GM12878 (cell line): ENCODE results near the gene SGIP1. TPM values are rescaled to one million over a fixed set of nuclear protein-coding genes. Genes with fewer than 3 reads are reported as not detected.

ENCODE experiments used
- ATAC-seq: fragments of 200-7000 bp; cut with Tn5 transposase; 3 replicates; pipeline ENCODE4 v1.9.1; 2020; ENCODE audit warnings: mild to moderate bottlenecking, moderate library complexity
- BruUV-seq: library from RNA; stranded (reverse); fragments of 400-500 nt; replicated peaks from 2 replicates; lab custom pipeline; 2021; lab: Mats Ljungman, UMichigan
- CTCF ChIA-PET: fragments of 300-600 bp; sonication (Branson Sonifier 250); formaldehyde crosslinking; extraction: SDS; loops from one replicate; lab custom pipeline; 2021; ENCODE audit warnings: inconsistent platforms; lab: Yijun Ruan, JAX
- POLR2A ChIA-PET: fragments of 350-600 bp; formaldehyde crosslinking; extraction: SDS; loops from one replicate; lab custom pipeline; 2021; ENCODE audit warnings: inconsistent platforms; lab: Charles Lee
- RAD21 ChIA-PET: fragments of 300-600 bp; sonication (Branson Sonifier 250); formaldehyde crosslinking; loops from one replicate; lab custom pipeline; 2023; ENCODE audit warnings: antibody characterized with exemption; ENCODE audit not compliant: unreplicated experiment; lab: Charles Lee
- SMC1A ChIA-PET: fragments of 300-600 bp; sonication (Branson Sonifier 250); formaldehyde crosslinking; loops from one replicate; lab custom pipeline; 2023; ENCODE audit not compliant: unreplicated experiment, uncharacterized antibody; lab: Charles Lee
- DNase-seq: peaks from one replicate; pipeline ENCODE4 v3.0.0-alpha.2; 2011; ENCODE audit warnings: low read depth, low spot score
- FAIRE-seq: peaks from 3 replicates; lab custom pipeline; 2011; peaks lifted over from hg19 to GRCh38; lab: Jason Lieb, UNC
- H2AFZ ChIP-seq: 2 replicates; pipeline ENCODE4 v1.6.0; 2011; ENCODE audit warnings: low read depth, low read length, control low read depth; ENCODE audit not compliant: control insufficient read depth
- H3K27ac ChIP-seq: 2 replicates; pipeline ENCODE4 v1.5.1; 2011; ENCODE audit warnings: control low read depth; ENCODE audit not compliant: control insufficient read depth, insufficient read depth
- H3K27me3 ChIP-seq, 2 experiments: replicated peaks in 1 of 2; 2 replicates each; pipeline versions ENCODE4 v1.6.0 to v1.6.1; 2011; ENCODE audit warnings: low read length in 1 of 2; ENCODE audit not compliant: control insufficient read depth in 2 of 2, insufficient read depth in 2 of 2
- H3K36me3 ChIP-seq, 2 experiments: 2 replicates each; pipeline ENCODE4 v1.5.1; 2011; ENCODE audit warnings: low read length in 1 of 2; ENCODE audit not compliant: control insufficient read depth in 2 of 2, insufficient read depth in 2 of 2
- H3K4me1 ChIP-seq: 2 replicates; pipeline ENCODE4 v1.6.1; 2011; ENCODE audit warnings: mild to moderate bottlenecking, low read length, moderate library complexity, mixed read lengths; ENCODE audit not compliant: control insufficient read depth, insufficient read depth
- H3K4me2 ChIP-seq: 2 replicates; pipeline ENCODE4 v1.6.0; 2011; ENCODE audit warnings: control low read depth; ENCODE audit not compliant: control insufficient read depth, insufficient read depth
- H3K4me3 ChIP-seq: fragments of 200-600 bp; sonication (generic); 2 replicates; pipeline ENCODE4 v1.5.1; 2016
- H3K79me2 ChIP-seq: 2 replicates; pipeline ENCODE4 v1.6.0; 2011; ENCODE audit warnings: low read length; ENCODE audit not compliant: control insufficient read depth, insufficient read depth
- H3K9ac ChIP-seq: 2 replicates; pipeline ENCODE4 v1.8.0; 2011; ENCODE audit warnings: low read length, control low read depth, mixed read lengths; ENCODE audit not compliant: control insufficient read depth, insufficient read depth
- H3K9me3 ChIP-seq: replicated peaks from 3 replicates; pipeline ENCODE4 v1.5.1; 2011; ENCODE audit warnings: mild to moderate bottlenecking, low read length; ENCODE audit not compliant: control insufficient read depth, insufficient read depth
- H4K20me1 ChIP-seq: 2 replicates; pipeline ENCODE4 v1.6.0; 2011; ENCODE audit not compliant: control insufficient read depth, insufficient read depth
- BCL11A ChIP-seq: IDR thresholded peaks from 2 replicates; pipeline ENCODE4 v1.6.1; 2011; ENCODE audit warnings: low read depth, low read length
- CBFB ChIP-seq: IDR thresholded peaks from 2 replicates; pipeline ENCODE4 v1.6.1; 2016; ENCODE audit warnings: antibody characterized with exemption, low read depth
- EGR1 ChIP-seq, 2 experiments: IDR thresholded peaks; 1 replicate in 1 of 2; 2 replicates in 1 of 2; pipeline ENCODE4 v1.6.1; 2011 to 2012; ENCODE audit warnings: low read depth in 2 of 2, low read length in 2 of 2, borderline replicate concordance in 1 of 2, mild to moderate bottlenecking in 1 of 2, moderate library complexity in 1 of 2
- ESRRA ChIP-seq: IDR thresholded peaks from 2 replicates; pipeline ENCODE4 v1.6.1; 2012; ENCODE audit warnings: mild to moderate bottlenecking, low read length, improper control_type of control experiment
- ETV6 ChIP-seq, 2 experiments: fragments of 450-650 bp in 1 of 2; IDR thresholded peaks in 1 of 2; conservative IDR thresholded peaks in 1 of 2; 2 replicates each; pipeline ENCODE4 v1.6.1; 2014; ENCODE audit warnings: antibody characterized with exemption in 1 of 2, borderline replicate concordance in 1 of 2, low read depth in 1 of 2, mild to moderate bottlenecking in 1 of 2, moderate library complexity in 1 of 2
- GATAD2B ChIP-seq: fragments of 450-650 bp; conservative IDR thresholded peaks from 2 replicates; pipeline ENCODE4 v1.6.1; 2017; ENCODE audit warnings: low read depth, mild to moderate bottlenecking, moderate library complexity
- JUNB ChIP-seq: IDR thresholded peaks from 2 replicates; pipeline ENCODE4 v1.6.1; 2016; ENCODE audit warnings: antibody characterized with exemption, mild to moderate bottlenecking
- KAT2A ChIP-seq: conservative IDR thresholded peaks from 2 replicates; pipeline ENCODE4 v1.6.1; 2011; ENCODE audit warnings: low read depth, low read length; ENCODE audit not compliant: control insufficient read depth
- POLR2A ChIP-seq: IDR thresholded peaks from 2 replicates; pipeline ENCODE4 v1.6.1; 2011; ENCODE audit warnings: low read depth, mild to moderate bottlenecking, low read length
- SIX5 ChIP-seq: IDR thresholded peaks from 2 replicates; pipeline ENCODE4 v1.6.1; 2011; ENCODE audit warnings: mild to moderate bottlenecking, low read depth, low read length, moderate library complexity; ENCODE audit not compliant: severe bottlenecking
- YBX1 ChIP-seq: fragments of 450-650 bp; IDR thresholded peaks from 2 replicates; pipeline ENCODE4 v1.6.1; 2016; ENCODE audit warnings: antibody characterized with exemption
- ZBED1 ChIP-seq: IDR thresholded peaks from 2 replicates; pipeline ENCODE4 v1.6.1; 2016; ENCODE audit warnings: borderline replicate concordance
- WGBS: methylation state at CpG from one replicate; pipeline ENCODE4 v1.1.6; 2016; ENCODE audit warnings: low lambda C conversion rate; ENCODE audit not compliant: insufficient replicate concordance, insufficient coverage; ENCODE audit errors: missing lambda C conversion rate; 5-methylcytosine and 5-hydroxymethylcytosine counted together
- in situ Hi-C: fragments of 300-500 bp; cut with MboI; formaldehyde crosslinking; loops from 9 replicates; pipeline ENCODE4 v1.14.3; 2018; ENCODE audit warnings: mixed read lengths
- intact Hi-C: fragments of 100-400 bp; cut with micrococcal nuclease; formaldehyde crosslinking; loops from one replicate; pipeline ENCODE4 v1.14.2; 2022; ENCODE audit not compliant: unreplicated experiment
- polyA plus RNA-seq, 11 experiments: library from polyadenylated mRNA; depleted of rRNA in 4 of 11; unstranded in 6 of 11; stranded (reverse) in 5 of 11; fragments of >200 nt; fragmentation: Nextera tagmentation in 4 of 11; fragmentation: Illumina TruSeq in 1 of 11; extraction: Ambion mirVana in 4 of 11; extraction: Trizol in 1 of 11; gene quantifications; 1 replicate in 1 of 11; 2 replicates in 10 of 11; pipeline versions ENCODE4 v1.2.1 to v1.2.3, GENCODE V29; 2011 to 2016; ENCODE audit warnings: inconsistent platforms in 2 of 11, missing spikeins in 2 of 11, low read depth in 1 of 11
- total RNA-seq, 4 experiments: library from RNA; depleted of rRNA in 3 of 4; stranded (reverse); fragments of >200 nt in 3 of 4; fragmentation: Illumina TruSeq in 1 of 4; extraction: Trizol in 1 of 4; gene quantifications; 2 replicates each; pipeline versions ENCODE4 v1.2.1 to v1.2.3, GENCODE V29; 2013 to 2021

The SGIP1 gene
- total and polyA plus RNA-seq, 10 of the 15 experiments (the other 5 are each of a cell fraction or from before 2014, with no cell fraction given): 0.15 TPM; not detected in 9

DNA sequence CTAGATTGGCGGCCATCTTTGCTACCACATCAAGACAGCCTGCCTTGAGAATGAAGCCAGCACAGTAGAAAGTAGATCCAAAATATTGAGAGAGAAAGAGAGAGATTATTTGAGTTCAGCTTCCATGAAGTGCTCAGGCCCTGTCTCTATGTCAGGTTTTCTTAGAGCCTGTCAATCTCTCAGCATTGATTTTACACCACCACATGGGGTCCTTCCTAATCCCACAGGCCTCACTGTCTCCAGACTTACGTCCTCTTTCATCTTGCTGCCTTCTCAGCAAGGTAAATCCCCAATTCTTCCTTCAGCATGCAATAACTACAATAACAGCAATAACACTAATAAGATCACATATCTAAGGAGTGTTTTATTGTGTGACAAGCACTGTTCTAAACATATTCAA lies 239.3 kb downstream of the SGIP1 start:
- no peak for FAIRE-seq
- CTCF ChIA-PET: interaction anchor here (1.9 kb wide), 1 partner anchor 8 kb away, joined by 6 read pairs; no protein-coding TSS in a partner anchor

DNA sequence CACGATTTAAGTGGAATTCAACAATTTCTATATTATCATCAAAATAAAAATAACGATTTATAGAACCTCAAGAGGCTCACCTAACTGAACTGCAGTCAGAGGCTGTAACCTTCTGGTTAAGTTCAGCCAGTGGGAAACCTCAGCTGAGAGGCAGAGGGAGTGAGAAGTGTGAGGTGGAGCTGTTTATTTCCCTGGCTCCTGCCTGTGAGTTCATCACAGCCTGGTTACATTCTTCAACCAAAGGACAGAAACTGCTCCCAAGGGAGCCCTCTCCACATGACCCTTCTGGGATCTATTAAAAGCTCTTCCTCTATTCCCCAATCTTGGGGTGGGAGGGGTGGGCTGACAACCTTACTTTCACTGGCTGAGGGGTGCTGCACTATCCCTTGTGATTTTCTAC lies 240.5 kb downstream of the SGIP1 start:
- FAIRE-seq: no peak
- 0% methylated on average over 2 of the region's 2 CpGs for WGBS
- in situ Hi-C loops (loop anchor here (25.0 kb wide), 1 partner anchor 713 kb away; no protein-coding TSS in a partner anchor), intact Hi-C loops (no loop called here)
- H3K9me3 ChIP-seq: no peaks in the 10 kb centered on the region
- no peak overlapping the region for H3K27ac ChIP-seq
- no peaks in the 10 kb centered on the region for H3K36me3 ChIP-seq
- DNase-seq: no peak
- no peak overlapping the region for H3K4me3 ChIP-seq
- H3K27me3 ChIP-seq: no peaks in the 10 kb centered on the region; a peak in 1 of 4 replicates
- SMC1A ChIA-PET: no interaction called here
- H4K20me1 ChIP-seq: no peaks in the 10 kb centered on the region
- POLR2A ChIA-PET: no interaction called here
- H2AFZ ChIP-seq: no peak overlapping the region
- H3K4me1 ChIP-seq: no peaks in the 10 kb centered on the region
- no peak overlapping the region for H3K9ac ChIP-seq
- RAD21 ChIA-PET: no interaction called here
- H3K4me2 ChIP-seq: no peak overlapping the region
- no TSS peak for BruUV-seq
- TF ChIP-seq ESRRA: no peak
- TF ChIP-seq, all 136 proteins: peak for 0
- H3K79me2 ChIP-seq: no peaks in the 10 kb centered on the region
- CTCF ChIA-PET: interaction anchor here (1.9 kb wide), 1 partner anchor 9 kb away, joined by 6 read pairs; no protein-coding TSS in a partner anchor
- no peak for ATAC-seq

More for the DNA sequence above, 239.3 kb downstream of the SGIP1 start:
- no TSS peak for BruUV-seq
- ATAC-seq (no peak), DNase-seq (no peak)
- no peaks in the 10 kb centered on the region for H4K20me1 ChIP-seq
- intact Hi-C loops (no loop called here), in situ Hi-C loops (loop anchor here (25.0 kb wide), 1 partner anchor 714 kb away; no protein-coding TSS in a partner anchor)
- no peak overlapping the region for H3K27ac ChIP-seq
- no peaks in the 10 kb centered on the region for H3K4me1 ChIP-seq
- no peak for TF ChIP-seq EGR1 (IDR thresholded peaks at IDR 0.05; ENCODE audit: borderline replicate concordance in 1 of 2, low read depth in 2 of 2, low read length in 2 of 2)
- TF ChIP-seq CBFB: no peak
- no peak for TF ChIP-seq SIX5
- TF ChIP-seq BCL11A: no peak
- TF ChIP-seq GATAD2B: no peak
- TF ChIP-seq POLR2A: no peak
- TF ChIP-seq YBX1: no peak
- TF ChIP-seq JUNB: no peak
- TF ChIP-seq KAT2A: no peak
- no peak for TF ChIP-seq ZBED1
- no peak for TF ChIP-seq ETV6 (conservative IDR thresholded peaks at IDR 0.05 in 1 of 2, IDR thresholded peaks at IDR 0.05 in 1 of 2; ENCODE audit: borderline replicate concordance in 1 of 2, low read depth in 1 of 2)
- POLR2A ChIA-PET: no interaction called here
- RAD21 ChIA-PET: no interaction called here
- 71% methylated on average over 2 of the region's 2 CpGs for WGBS
- no peaks in the 10 kb centered on the region; a peak in 1 of 4 replicates for H3K27me3 ChIP-seq
- no peaks in the 10 kb centered on the region for H3K9me3 ChIP-seq
- SMC1A ChIA-PET: no interaction called here
- H3K79me2 ChIP-seq: no peaks in the 10 kb centered on the region
- H3K9ac ChIP-seq: no peak overlapping the region
- H3K4me2 ChIP-seq: no peak overlapping the region
- no peak overlapping the region for H3K4me3 ChIP-seq
- no peak overlapping the region for H2AFZ ChIP-seq
- no peaks in the 10 kb centered on the region for H3K36me3 ChIP-seq
